Activated T-cell treated with anti-CD3 and anti-CD28 coated beads for 4 hours (primary cell): ENCODE data around the gene CCDC158.
"Not testable (repeated sequence)": the region's sequence is repeated elsewhere in the genome, so short reads cannot be mapped to it uniquely, and the experiment has no call there.

Source experiments
- DNase-seq: peaks from one replicate; pipeline ENCODE4 v3.0.0-alpha.2; 2020

Gene CCDC158

DNA sequence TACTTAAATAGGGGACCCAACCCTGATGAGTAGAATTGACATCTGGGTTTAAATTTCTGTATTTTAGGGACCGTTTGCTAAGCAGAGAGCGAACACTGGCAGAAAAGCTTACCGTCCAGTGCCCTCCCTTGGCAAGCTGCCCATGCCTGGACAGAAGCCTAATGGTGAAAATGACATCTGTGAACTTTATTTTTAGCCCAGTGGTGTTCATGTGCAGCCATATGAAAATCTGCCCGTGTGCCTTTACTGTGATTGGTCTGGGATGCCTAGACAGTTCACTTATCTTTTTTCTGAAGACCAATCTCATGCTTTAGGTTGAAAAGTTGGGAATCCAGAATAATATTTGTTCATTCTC, 113.3 kb downstream of the CCDC158 start:
- no peak for DNase-seq

DNA sequence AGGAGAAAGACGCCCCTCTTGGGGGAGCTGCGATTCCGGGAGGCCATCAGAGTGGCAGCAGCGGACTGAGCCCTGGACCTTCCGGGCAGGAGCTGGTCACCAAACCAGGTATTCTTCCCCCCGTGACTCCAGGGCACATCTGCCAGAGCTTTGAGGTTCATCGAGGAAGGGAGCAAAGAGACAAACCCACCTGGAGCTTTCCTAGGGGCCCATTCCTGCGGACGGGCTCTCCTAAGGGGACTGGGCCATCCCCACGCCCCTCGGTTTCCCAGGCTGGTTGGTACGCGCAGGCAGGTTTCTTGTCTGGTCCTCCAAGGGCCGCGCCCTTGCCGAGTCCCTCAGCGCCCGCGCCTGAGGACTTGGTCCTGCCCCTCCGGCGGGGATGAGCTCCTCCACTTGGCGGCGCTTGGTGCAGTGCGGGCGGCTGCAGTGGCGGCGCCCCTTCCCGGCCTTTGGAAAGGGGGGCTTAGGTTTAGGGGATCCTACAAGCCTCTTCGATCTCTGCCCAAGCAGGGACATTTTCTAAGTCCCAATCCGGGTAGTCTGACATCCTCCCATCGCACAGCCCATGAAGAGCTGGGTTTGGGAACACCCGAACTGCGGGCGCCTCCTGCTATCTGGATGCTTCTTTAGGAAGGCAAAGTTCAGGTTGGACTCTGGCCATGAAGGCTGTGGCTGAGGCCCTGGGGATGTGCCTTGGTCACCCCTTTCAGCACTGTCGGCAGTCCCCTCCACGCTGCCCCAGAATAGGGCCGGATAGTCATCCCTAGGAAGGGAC, 113.9 kb downstream of the CCDC158 start:
- DNase-seq: no peak

- no peak for DNase-seq
Measured at GRCh38 chr4:76305971-76306881, 114.7 kb downstream of the CCDC158 start, which contains the start of gene STBD1. TSS of gene STBD1 (plus strand) at chr4:76306733. CDS start at chr4:76306770, 37 bp downstream.

- no peak for DNase-seq
Measured at GRCh38 chr4:76305033-76305687, 115.8 kb downstream of the CCDC158 start.

- DNase-seq: no peak
Measured at GRCh38 chr4:76302826-76303438, 118.0 kb downstream of the CCDC158 start.

GRCh38 chr4:76301775-76302162, 119.2 kb downstream of the CCDC158 start:
- no peak for DNase-seq

DNA sequence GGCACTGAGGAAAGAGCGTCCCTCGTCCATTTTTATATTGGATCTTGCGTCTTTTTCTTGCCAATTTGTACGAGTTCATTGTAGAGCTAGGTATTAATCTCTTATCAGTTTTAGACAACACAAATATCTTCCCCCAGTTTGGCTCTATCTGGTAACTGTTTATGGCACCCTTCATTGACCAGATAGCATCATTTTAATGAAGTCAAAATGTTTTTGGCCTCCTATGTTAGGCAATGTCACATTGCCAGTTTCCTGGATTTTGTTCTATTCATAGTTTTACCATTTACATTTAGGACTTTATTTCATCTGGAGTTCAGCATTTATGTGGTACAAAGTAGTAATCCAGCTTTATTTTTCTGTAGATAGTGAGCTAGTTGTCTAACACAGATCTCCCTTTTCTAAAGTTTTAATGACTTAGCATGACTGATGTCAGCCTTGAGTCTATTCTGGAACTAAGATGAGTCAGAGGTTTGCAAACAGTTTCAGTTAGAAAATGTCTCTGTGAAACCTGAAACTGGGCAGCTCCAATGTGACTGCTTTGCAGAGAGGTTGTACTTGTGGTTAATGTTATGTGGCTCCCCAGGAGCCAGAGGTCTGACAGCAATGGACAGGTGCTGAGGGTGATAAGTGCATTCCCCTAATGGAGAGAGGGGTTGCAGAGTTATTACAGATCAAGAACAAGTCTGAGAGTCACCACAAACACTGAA, 119.7 kb downstream of the CCDC158 start:
- no peak for DNase-seq

DNA sequence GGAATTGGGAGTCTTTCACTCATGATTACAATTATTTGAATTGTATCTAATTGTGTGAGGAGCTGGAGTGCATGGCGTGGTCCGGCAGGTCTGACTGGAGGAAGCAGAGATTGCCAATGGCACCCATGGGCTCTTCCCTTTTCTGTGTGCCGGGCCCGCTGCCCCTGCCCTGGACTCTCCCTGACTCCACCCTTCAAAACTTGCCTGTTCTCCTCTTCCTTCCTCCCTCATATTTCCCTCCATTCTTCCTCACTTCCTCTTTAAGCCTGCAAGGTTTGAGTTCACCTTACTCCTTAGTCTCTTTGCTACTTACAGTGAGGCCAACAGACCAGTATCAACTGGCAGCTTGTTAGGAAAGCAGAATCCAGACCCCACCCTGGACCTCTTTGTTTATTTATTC, 120.9 kb downstream of the CCDC158 start:
- no peak for DNase-seq

- no peak for DNase-seq
Measured at GRCh38 chr4:76298227-76298626, 122.7 kb downstream of the CCDC158 start.

DNA sequence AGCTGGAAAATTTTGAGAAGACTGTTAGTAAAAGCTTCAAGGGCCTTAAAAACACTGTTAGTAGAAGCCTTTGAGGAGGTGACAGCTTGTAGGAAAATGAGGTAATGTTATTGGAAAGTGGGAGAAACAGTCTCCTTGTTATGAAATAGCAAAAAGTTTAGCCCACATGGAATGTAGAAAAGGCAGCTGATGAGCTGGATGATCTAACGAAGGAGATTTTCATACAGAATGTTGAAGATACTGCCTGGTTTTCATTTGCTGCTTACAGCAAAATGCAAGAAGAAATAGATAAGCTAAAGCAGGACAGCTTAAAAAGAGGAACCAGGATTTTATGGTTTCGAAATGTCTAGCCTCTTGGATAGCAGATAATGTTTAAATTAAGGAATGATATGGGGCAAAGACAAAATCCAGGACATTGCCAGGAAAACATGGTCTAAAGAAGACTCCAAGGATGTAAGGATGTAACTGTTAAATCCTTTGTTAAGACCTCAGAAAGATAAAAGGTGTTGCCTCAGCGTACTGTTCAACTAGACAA, 124.6 kb downstream of the CCDC158 start:
- no peak for DNase-seq

- DNase-seq: no peak
Measured at GRCh38 chr4:76293772-76294171, 127.2 kb downstream of the CCDC158 start.

DNA sequence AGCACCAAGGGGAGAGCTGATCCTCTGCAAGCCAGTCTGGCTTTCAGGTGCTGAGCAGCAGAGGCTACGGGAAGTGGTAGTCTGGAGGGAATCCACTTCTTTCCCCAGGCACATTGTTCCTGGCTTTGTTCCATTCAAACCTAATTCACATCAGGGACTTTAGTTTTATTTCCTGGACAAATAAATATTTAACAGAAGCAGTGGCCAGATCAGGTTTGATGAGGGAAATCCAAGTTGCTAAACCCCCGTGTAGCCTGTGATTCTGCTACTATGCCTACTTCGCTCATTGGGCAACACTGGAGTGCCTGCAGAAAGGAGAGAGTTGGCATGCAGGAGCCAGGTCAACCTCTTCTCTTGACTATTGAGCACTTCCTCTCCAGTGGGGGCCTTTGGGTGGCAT, 128.2 kb downstream of the CCDC158 start:
- no peak for DNase-seq

DNA sequence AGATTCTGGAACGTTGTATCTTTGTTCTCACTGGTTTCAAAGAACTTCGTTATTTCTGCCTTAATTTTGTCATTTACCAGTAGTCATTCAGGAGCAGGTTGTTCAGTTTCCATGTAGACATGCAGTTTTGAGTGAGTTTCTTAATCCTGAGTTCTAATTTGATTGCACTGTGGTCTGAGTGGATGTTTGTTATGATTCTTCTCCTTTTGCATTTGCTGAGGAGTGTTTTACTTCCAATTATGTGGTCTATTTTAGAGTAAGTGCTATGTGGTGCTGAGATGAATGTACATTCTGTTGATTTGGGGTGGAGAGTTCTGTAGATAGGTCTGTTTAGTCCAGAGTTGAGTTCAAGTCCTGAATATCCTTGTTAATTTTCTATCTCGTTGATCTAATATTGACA, 133.1 kb downstream of the CCDC158 start:
- DNase-seq: not testable (repeated sequence)

DNA sequence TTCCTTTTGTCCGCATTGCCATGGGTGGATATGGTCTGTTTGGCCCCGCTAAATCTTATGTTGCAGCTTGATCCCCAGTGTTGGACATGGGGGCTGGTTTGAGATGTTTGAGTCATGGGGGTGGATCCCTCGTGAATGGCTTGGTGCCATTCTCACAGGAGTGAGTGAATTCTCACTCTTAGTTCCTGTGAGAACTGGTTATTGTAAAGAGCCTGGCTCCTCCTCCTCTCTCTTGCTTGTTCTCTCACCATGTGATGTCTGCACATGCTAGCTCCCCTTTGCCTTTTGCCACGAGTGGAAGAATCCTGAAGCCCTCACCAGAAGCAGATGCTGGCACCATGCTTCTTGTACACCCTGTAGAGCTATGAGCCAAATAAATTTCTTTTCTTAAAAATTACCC, 137.0 kb downstream of the CCDC158 start:
- DNase-seq: no peak

DNA sequence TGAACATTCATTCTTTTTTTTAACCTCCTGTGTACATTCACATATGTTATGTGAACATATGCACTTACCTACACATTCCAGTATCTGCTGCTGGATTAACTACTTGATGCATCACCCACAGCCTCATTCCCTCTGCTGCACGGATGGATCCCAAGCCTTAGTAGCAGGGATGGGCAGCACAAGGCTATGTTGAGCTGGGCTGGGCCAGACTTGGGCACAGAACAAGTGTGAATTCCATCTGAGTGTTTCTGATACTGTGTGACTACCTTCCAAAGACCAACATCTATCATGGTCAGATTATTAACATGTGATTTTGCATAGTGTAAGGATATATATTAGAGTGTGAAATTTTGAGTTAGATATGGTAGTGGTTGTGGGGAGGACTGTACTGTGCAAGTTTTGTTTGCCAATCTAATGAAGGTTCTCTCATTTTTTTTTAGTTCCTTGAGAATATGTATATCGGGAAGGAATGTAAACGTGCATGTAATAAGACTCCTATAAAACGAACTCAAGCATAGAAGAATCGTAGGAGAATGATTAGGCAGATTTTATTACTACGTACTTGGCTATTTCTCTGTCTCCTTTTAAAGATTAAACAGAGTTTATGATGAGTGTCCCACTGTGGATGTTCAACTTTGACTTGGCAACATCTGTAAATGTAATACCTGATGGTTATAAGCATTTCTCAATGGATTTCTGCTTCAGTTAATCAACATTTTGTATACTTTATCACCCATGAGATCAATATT, 137.8 kb downstream of the CCDC158 start:
- DNase-seq: no peak

GRCh38 chr4:76281594-76281993, 139.3 kb downstream of the CCDC158 start:
- DNase-seq: not testable (repeated sequence)

- DNase-seq: no peak
Measured at GRCh38 chr4:76280488-76281441, 140.2 kb downstream of the CCDC158 start.

DNA sequence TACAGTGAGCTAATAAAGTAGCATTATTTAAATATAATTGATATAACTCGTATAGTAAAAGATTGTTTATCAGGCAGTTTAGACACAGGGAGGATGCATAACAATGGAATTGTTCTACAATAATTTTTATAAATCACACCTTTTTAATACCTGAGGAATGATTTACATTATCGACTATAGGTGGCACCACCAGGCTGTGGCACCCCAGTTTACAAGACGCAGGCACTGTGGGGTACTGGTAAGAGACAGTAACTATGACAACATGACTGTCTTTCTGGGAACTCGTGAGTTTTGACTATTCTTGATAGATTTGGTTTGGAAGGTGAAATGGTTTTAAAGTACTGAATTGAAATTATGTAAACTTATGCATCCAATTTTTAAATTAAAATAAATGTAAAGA, 141.5 kb downstream of the CCDC158 start:
- DNase-seq: no peak

- DNase-seq: no peak
Measured at GRCh38 chr4:76278583-76278982, 142.4 kb downstream of the CCDC158 start.

GRCh38 chr4:76277667-76278066, 143.3 kb downstream of the CCDC158 start:
- DNase-seq: no peak
